Measurements from ENCODE around the gene PGC. TPM values are rescaled to one million over a fixed set of nuclear protein-coding genes. Genes with fewer than 3 reads are reported as not detected.

PGC gene
- total RNA-seq, 1 experiment from 2014 or later = not detected

- H3K23ac ChIP-seq (ENCODE audit: insufficient read length, low read depth, low read length) = no peak overlapping the region
- H2AFZ ChIP-seq (ENCODE audit: low read length) = no peak overlapping the region
- WGBS (ENCODE audit: extremely low coverage, insufficient read length, low lambda C conversion rate) = no CpG with 5 or more reads among the region's 7 CpGs
- no peak overlapping the region for H2BK5ac ChIP-seq (ENCODE audit: insufficient read length, low read length)
- no peak overlapping the region for H3T11ph ChIP-seq (ENCODE audit: low read length)
- H3K14ac ChIP-seq (ENCODE audit: insufficient read depth, low read length) = no peak overlapping the region
- H2BK20ac ChIP-seq (ENCODE audit: low read depth, low read length, poor library complexity, severe bottlenecking) = no peak overlapping the region
- H3K56ac ChIP-seq (ENCODE audit: insufficient read length, low read depth, low read length) = no peak overlapping the region
- Mint-ChIP-seq H3K4me1 (peaks cover 39 to 43% of the 10 kb centered on the region in 2 experiments), H3K27ac (no peak overlapping the region), H3K36me3 (ENCODE audit: insufficient read depth in 1 of 3, low read depth in 3 of 3) (no peaks in the 10 kb centered on the region), H3K4me3 (no peak overlapping the region), H3K27me3 (ENCODE audit: low read depth) (peaks cover 18% of the 10 kb centered on the region), H3K9me3 (no peaks in the 10 kb centered on the region)
- H2AK5ac ChIP-seq (ENCODE audit: insufficient read length, low read length) = no peak overlapping the region
- no peak overlapping the region for H3K4ac ChIP-seq (ENCODE audit: low read depth, low read length)
- H3K79me1 ChIP-seq (ENCODE audit: insufficient read depth, low read depth, low read length, poor library complexity, severe bottlenecking) = no peaks in the 10 kb centered on the region
- H4K20me1 ChIP-seq (ENCODE audit: control insufficient read depth, insufficient read depth, insufficient read length) = no peaks in the 10 kb centered on the region
- no peaks in the 10 kb centered on the region for H3K27me3 ChIP-seq (ENCODE audit: insufficient read depth, low read length)
- H2BK12ac ChIP-seq (ENCODE audit: insufficient read length, low read depth, low read length) = no peak overlapping the region
- no peak overlapping the region for H3K9ac ChIP-seq (ENCODE audit: extremely low read depth, insufficient read length, low read length)
- H3K9me3 ChIP-seq (ENCODE audit: control insufficient read depth, low read depth, low read length) = no peaks in the 10 kb centered on the region
- no peak overlapping the region for H4K91ac ChIP-seq (ENCODE audit: insufficient read length, low read depth, low read length)
- H3K4me2 ChIP-seq (ENCODE audit: insufficient read depth, insufficient read length, low read length) = no peak overlapping the region
- H3K27ac ChIP-seq (ENCODE audit: insufficient read length, low read depth, low read length) = no peak overlapping the region
- H3K18ac ChIP-seq (ENCODE audit: insufficient read length, low read depth, low read length) = no peak overlapping the region
- H4K8ac ChIP-seq (replicated peaks; ENCODE audit: insufficient read length, low read depth, low read length) = no peak overlapping the region
- no peaks in the 10 kb centered on the region for H3K23me2 ChIP-seq (ENCODE audit: insufficient read length, low read depth, low read length, poor library complexity, severe bottlenecking)
- no peak for DNase-seq
- no peaks in the 10 kb centered on the region for H3K79me2 ChIP-seq (ENCODE audit: insufficient read depth, low read length)
- TF ChIP-seq CTCF (conservative IDR thresholded peaks at IDR 0.05) = no peak
- no peak overlapping the region for H2BK120ac ChIP-seq (ENCODE audit: low read depth, low read length, poor library complexity, severe bottlenecking)
- peaks cover 11% of the 10 kb centered on the region; the same call in 1 of the 2 replicates for H3K4me1 ChIP-seq (ENCODE audit: insufficient read depth, low read length)
- H2BK15ac ChIP-seq (ENCODE audit: low read depth, low read length) = no peak overlapping the region
- no peak overlapping the region for H4K5ac ChIP-seq (ENCODE audit: insufficient read length, low read depth, low read length)
Measured at GRCh38 chr6:41726876-41727275, 20.3 kb downstream of the PGC start.

All from H9 (cell line).